ENCODE results near the gene FAM177B. TPM values are rescaled to one million over a fixed set of nuclear protein-coding genes. Genes with fewer than 3 reads are reported as not detected.

The FAM177B gene
- not detected in 2 replicates for total RNA-seq

GRCh38 chr1:222736972-222737371, at the start of gene FAM177B:
FAM177B (plus strand) TSS chr1:222737202; CDS start chr1:222746546, 9,344 bp downstream.
- DNase-seq (ENCODE audit: low read depth), result no peak
- no peak for TF ChIP-seq CTCF (IDR thresholded peaks at IDR 0.05; ENCODE audit: insufficient read depth, low read depth, low read length)
- H3K4me3 ChIP-seq (ENCODE audit: low read depth, low read length), result no peak within 1 kb of the TSS

GRCh38 chr1:222691016-222691415, 46.0 kb upstream of the FAM177B start:
- TF ChIP-seq CTCF (IDR thresholded peaks at IDR 0.05; ENCODE audit: insufficient read depth, low read depth, low read length), result no peak
- no peak overlapping the region for H3K4me3 ChIP-seq (ENCODE audit: low read depth, low read length)
- DNase-seq (ENCODE audit: low read depth), result peak; percentile 18

GRCh38 chr1:222694927-222695326, 42.1 kb upstream of the FAM177B start:
- DNase-seq (ENCODE audit: low read depth), result no peak

GRCh38 chr1:222696741-222697140, 40.3 kb upstream of the FAM177B start:
- no peak overlapping the region for H3K4me3 ChIP-seq (ENCODE audit: low read depth, low read length)
- DNase-seq (ENCODE audit: low read depth), result no peak
- no peak for TF ChIP-seq CTCF (IDR thresholded peaks at IDR 0.05; ENCODE audit: insufficient read depth, low read depth, low read length)

More at GRCh38 chr1:222694927-222695326, 42.1 kb upstream of the FAM177B start:
- no peak for TF ChIP-seq CTCF (IDR thresholded peaks at IDR 0.05; ENCODE audit: insufficient read depth, low read depth, low read length)
- H3K4me3 ChIP-seq (ENCODE audit: low read depth, low read length), result no peak overlapping the region

- H3K4me3 ChIP-seq (ENCODE audit: low read depth, low read length), result no peak overlapping the region
- TF ChIP-seq CTCF (IDR thresholded peaks at IDR 0.05; ENCODE audit: insufficient read depth, low read depth, low read length), result no peak
- DNase-seq (ENCODE audit: low read depth), result no peak
These were observed 39.8 kb upstream of the FAM177B start for GRCh38 chr1:222697203-222697602.

GRCh38 chr1:222697826-222698225, 39.2 kb upstream of the FAM177B start:
- no peak for TF ChIP-seq CTCF (IDR thresholded peaks at IDR 0.05; ENCODE audit: insufficient read depth, low read depth, low read length)
- H3K4me3 ChIP-seq (ENCODE audit: low read depth, low read length), result no peak overlapping the region
- peak; percentile 37 for DNase-seq (ENCODE audit: low read depth)

- H3K4me3 ChIP-seq (ENCODE audit: low read depth, low read length), result no peak overlapping the region
- no peak for DNase-seq (ENCODE audit: low read depth)
- TF ChIP-seq CTCF (IDR thresholded peaks at IDR 0.05; ENCODE audit: insufficient read depth, low read depth, low read length), result no peak
These were observed 34.8 kb upstream of the FAM177B start for GRCh38 chr1:222702210-222702609.
